ENCODE data around the gene ATRNL1. TPM values are rescaled to one million over a fixed set of nuclear protein-coding genes. Genes with fewer than 3 reads are reported as not detected.
"Not testable (repeated sequence)": the region's sequence is repeated elsewhere in the genome, so short reads cannot be mapped to it uniquely, and the experiment has no call there.

Gene ATRNL1
- polyA plus RNA-seq, 3 donors: 20.2 to 26.7 (median 26.5) TPM

- no peak for DNase-seq
Observed at GRCh38 chr10:115082506-115082905, 10.7 kb upstream of the ATRNL1 start.

GRCh38 chr10:115084277-115084850 is 8.8 kb upstream of the ATRNL1 start:
- peak; percentile 37 for DNase-seq

- DNase-seq: no peak
Observed at GRCh38 chr10:115091161-115091560, 2.0 kb upstream of the ATRNL1 start.

- no peak for DNase-seq
Observed at GRCh38 chr10:115092258-115092554, 959 bp upstream of the ATRNL1 start.

- peak; percentile 78 for DNase-seq
Observed at GRCh38 chr10:115092555-115093285, 445 bp upstream of the ATRNL1 start.

GRCh38 chr10:115093776-115094408 is 727 bp downstream of the ATRNL1 start:
- DNase-seq: peak; percentile 35

GRCh38 chr10:115094416-115095140 is 1.4 kb downstream of the ATRNL1 start:
- peak; percentile 5 for DNase-seq

- peak; percentile 19 for DNase-seq
Observed at GRCh38 chr10:115095758-115096157, 2.6 kb downstream of the ATRNL1 start.

DNA sequence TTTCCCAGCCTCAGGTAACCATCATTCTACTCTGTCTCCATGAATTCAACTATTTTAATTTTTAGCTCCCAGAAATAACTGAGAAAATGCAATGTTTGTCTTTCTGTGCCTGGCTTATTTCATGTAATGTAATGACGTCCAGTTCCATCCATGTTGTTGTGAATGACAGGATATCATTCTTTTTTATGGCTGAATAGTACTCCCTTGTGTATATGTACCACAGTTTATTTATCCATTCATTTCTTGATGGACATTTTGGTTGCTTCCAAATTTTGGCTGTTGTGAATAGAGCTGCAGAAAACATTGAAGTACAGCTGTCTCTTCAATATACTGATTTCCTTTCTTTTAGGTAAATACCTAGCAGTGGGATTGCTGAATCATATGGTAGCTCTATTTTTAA is 10.5 kb downstream of the ATRNL1 start:
- no peak for DNase-seq

DNA sequence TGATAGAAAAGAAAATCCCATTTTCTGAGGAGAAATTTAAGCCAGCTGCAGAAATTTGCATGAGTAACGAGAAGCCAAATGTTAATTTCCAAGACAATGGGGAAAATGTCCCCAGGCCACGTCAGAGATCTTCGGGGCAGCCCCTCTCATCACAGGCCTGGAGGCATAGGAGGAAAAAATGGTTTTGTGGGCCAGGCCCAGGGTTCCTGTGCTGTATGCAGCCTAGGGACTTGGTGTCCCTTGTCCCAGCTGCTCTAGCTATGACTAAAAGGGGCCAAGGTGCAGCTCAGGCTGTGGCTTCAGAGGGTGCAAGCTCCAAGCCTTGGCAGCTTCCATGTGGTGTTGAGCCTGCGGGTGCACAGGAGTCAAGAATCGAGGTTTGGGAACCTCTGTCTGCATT is 12.2 kb downstream of the ATRNL1 start:
- not testable (repeated sequence) for DNase-seq

DNA sequence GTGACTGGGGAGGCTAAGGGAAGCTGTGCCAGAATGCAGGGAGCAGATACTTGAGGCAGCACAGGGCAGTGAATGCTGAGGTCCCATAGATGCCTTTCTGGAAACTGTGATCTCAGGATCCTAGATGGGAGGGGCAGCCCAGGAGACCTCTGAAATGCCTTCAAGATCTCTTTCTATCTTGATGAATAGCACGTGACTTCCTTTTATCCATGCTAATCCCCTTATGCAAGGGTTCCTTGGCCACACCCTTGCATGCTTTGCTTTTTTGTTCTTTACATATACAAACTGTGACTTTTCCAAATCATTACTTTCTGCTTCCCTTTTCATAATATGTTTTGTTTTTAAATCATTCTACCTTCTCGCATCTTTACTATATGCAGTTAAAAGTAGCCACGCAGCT is 14.7 kb downstream of the ATRNL1 start:
- no peak for DNase-seq

DNA sequence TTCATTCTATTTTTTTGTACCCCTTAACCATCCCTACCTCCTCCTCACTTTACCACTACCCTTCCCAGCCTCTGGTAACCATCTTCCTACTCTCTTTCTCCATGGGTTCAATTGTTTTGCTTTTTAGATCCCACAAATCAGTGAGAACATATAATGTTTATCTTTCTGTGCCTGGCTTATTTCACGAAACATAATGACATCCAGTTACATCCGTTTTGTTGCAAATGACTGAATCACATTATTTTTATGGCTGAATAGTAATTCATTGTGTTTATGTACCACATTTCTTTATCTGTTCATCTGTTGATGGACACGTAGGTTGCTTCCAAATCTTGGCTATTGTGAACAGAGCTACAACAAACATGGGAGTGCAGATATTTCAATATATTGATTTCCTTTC is 24.1 kb downstream of the ATRNL1 start:
- DNase-seq: no peak

DNA sequence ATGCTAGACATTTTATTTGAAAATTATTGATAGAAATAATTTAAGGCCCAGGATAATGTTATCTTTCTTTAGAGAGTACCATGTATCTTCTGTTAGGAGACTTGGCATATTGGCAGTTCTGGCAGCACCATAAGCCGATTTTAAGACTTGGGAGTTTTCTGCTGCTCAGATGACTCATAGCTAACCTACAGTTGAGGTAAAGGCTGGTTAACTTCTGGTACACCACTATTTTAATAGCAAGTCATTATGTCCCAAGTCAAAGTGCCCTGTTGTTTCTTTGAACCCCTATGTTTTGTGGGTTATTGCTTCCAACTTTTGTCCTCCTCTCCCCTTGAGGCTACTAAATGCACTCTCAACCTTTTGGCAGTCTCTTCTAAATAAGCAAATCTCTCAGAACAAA is 25.2 kb downstream of the ATRNL1 start:
- no peak for DNase-seq

- DNase-seq: no peak
Observed at GRCh38 chr10:115125505-115125904, 32.3 kb downstream of the ATRNL1 start.

- peak; percentile 53 for DNase-seq
Observed at GRCh38 chr10:115129752-115130151, 36.6 kb downstream of the ATRNL1 start.

- no peak for DNase-seq
Observed at GRCh38 chr10:115136616-115137015, 43.5 kb downstream of the ATRNL1 start.

- DNase-seq: peak; percentile 11
Observed at GRCh38 chr10:115141254-115141653, 48.1 kb downstream of the ATRNL1 start.

DNA sequence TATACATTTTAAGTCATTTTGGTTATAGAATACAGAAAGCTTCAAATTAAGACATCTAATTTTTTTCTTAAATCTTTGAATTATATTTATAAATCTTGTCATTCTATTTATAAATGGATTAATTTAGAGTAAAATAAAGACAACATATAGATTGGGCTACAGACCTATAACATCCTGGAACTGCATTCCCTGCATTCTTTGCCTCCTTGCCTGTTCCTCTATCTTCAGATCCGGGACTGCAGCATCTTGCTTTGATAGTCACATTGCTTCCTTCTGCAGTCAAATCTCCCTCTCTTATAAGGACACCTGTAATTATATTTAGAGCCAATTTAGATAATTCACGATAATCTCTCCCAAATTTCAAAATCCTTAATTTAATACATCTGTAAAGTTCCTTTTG is 64.2 kb downstream of the ATRNL1 start:
- no peak for DNase-seq

- no peak for DNase-seq
Observed at GRCh38 chr10:115163129-115163528, 70.0 kb downstream of the ATRNL1 start.

DNA sequence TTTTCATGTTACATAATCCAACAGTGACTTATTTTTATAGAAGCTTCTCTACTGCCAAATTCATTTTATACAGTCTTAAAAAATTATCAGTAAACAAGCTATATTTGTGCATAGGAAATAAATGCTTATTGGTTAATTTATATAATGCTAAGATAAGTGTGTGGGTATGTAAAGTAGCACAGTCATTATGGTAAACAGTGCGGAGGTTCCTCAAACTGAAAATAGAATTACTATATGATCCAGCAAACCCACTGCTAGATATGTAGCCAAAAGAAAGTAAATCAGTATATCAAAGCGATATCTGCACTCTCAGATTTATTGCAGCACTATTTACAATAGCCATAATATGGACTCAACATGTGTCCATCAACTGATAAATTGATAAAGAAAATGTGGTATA is 71.1 kb downstream of the ATRNL1 start:
- DNase-seq: no peak

GRCh38 chr10:115167751-115168150 is 74.6 kb downstream of the ATRNL1 start:
- DNase-seq: no peak

DNA sequence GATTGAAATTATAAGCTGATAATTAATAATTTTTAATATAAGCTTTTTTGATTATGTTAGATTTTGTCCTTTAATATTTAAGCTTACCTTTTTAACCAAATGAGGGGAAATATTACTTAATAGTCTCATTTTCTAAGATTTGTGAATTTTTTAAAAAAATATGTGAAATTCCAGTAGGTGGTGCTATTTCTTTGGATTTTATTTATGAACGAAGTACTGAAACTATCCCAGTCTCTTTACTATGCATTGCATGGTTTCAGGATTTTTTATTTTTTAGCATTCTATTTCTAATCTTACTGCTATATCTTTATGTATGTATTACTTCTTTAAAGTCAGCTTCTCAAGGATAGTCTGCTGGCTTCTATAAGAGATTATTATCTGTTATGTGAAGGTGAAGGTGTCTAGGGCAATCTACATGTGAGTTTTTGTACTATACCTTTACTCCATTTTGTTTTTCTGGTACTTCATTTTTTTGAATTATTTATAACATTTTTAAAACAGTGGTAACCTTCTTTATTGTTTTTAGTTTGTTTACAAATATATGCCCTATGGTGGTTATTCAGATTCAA is 78.3 kb downstream of the ATRNL1 start:
- peak; percentile 7 for DNase-seq
